ENCODE measurements around the gene KCNA1.

The KCNA1 gene

GRCh38 chr12:4910502-4911315 is 1.0 kb downstream of the KCNA1 start:
- no peak for DNase-seq (ENCODE audit: low read depth in 3 of 3, low spot score in 1 of 3)

GRCh38 chr12:4911316-4911994 is 1.8 kb downstream of the KCNA1 start:
- no peak for DNase-seq (ENCODE audit: low read depth in 3 of 3, low spot score in 1 of 3)

DNA sequence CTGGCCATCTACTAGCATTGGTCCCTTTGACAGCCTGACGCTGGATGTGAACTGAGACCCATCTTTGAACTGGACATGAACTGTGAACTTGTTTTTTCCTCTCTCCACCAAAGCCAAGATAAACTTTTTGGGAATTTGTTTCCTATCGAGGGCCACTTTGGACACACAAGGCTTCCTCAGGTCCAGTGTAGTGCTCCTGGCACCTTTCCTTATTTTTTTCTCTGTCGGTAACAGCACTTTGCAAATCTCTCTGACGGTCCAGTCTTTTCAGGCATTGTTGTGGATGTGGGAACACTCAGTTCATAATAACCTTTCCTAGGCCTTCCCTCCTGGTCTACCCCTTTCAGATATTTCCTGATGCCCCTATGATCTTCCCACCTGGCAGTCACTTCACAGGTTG is 5.0 kb downstream of the KCNA1 start:
- DNase-seq (ENCODE audit: low read depth in 3 of 3, low spot score in 1 of 3) = no peak

GRCh38 chr12:4915752-4916151 is 6.0 kb downstream of the KCNA1 start:
- DNase-seq (ENCODE audit: low read depth in 3 of 3, low spot score in 1 of 3) = no peak

- DNase-seq (ENCODE audit: low read depth in 3 of 3, low spot score in 1 of 3) = no peak
Observed at GRCh38 chr12:4918950-4919660, 9.4 kb downstream of the KCNA1 start.

DNA sequence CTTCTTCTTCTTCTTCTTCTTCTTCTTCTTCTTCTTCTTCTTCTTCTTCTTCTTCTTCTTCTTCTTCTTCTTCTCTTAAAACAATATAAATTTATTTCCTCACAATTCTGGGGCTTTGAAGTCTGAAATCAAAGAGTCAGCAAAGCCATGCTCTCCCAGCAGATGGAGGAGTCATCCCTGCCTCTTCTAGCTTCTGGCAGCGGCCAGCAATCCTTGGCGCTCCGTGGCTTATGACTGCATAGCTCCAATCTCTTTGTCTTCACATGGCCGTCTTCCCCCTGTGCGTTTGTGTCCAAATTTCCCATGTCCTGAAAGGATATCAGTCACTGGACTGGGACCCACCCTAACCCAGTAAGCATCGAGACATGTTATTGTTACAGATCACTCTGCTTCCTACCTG is 22.9 kb downstream of the KCNA1 start:
- no peak for DNase-seq (ENCODE audit: low read depth in 3 of 3, low spot score in 1 of 3)

DNA sequence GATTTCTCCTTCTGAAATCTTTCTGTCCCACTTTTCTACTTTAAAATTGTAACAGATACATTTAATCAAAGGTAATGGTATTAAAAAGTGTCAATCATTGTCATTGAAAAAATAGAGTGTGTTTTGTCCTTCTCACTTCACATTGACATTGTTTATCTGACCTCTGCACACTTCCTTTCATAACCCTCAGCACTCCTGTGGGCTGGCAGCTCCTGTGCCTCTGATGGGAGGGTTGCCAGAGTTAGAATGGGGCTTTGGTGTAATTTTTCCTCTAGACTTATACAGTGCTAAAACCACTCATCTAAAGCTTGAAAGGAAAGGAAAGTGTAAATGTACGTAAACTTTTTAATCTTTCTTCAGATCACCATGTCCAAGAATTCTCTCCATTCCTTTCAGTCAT is 23.7 kb downstream of the KCNA1 start:
- DNase-seq (ENCODE audit: low read depth in 3 of 3, low spot score in 1 of 3) = no peak

DNA sequence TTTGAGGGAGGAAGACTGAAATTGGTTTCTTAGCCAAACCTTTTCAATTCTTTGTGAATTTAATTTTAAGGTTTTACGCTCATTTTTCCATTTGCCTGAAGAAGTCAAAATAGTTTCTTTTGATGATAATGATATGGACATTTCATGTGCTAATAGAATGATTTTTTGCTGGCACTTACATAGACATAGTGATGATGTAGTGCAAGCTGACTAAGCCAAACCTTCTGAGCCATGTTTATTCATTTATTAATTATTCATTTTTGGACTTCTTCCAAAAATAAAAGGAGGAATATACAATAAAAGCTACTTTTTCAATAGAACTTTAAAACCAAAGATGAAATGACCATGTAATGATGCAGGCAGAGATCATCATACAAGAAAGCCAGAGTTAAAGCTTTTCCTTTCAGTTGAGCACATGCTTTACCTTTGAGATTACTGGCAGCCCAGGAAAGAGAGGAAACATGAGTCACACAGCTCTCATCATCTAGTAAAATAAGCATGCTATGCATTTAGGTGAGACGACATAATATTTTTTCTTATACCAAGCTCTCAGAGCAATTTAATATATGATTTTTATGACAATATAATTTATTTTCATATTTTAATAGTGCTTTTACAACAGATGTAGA is 24.8 kb downstream of the KCNA1 start:
- DNase-seq (ENCODE audit: low read depth in 3 of 3, low spot score in 1 of 3) = no peak

GRCh38 chr12:4938900-4939299 is 29.2 kb downstream of the KCNA1 start:
- no peak for DNase-seq (ENCODE audit: low read depth in 3 of 3, low spot score in 1 of 3)

- no peak for DNase-seq (ENCODE audit: low read depth in 3 of 3, low spot score in 1 of 3)
Observed at GRCh38 chr12:4939418-4940023, 29.8 kb downstream of the KCNA1 start.

DNA sequence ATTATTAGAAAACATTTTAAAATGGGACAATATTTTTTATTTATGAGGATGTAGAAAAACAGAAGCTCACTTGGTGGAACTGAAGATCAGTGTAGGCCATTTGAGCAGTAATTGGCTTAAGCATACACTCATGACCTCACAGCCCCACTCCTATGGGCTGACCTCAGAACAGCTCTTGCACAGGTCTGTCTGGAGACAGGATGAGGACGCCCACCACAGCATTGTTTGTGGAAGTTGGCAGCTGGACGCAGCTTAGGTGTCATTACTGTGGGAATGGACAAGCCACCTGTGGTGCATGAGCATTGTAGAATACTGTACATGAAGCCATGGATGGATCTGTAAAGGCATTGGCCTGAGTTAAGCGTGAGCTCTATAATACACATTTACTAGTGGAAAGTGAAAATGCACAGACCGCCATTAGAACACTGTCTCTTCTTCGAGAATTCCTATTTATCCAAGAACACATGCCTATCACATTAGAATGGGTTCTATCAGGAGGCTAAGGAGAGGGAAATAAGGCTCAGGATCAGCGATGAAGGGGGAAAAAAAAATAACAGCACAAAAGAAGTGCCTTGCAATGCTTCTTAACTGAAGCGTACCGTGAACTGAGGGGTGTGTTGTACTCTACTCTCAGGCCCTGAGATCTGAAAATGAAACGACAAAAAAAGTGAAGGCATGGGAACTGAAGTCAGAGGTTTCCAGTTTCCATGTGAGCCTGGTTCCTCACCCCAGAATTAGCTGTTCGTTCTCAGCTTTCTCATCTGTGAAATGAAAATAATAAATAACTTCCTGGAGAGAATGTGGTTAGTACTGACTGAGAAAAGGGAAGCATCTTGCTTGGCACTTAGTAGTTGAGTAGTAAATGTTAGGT is 33.6 kb downstream of the KCNA1 start:
- DNase-seq (ENCODE audit: low read depth in 3 of 3, low spot score in 1 of 3) = no peak

GRCh38 chr12:4943938-4944284 is 34.2 kb downstream of the KCNA1 start:
- no peak for DNase-seq (ENCODE audit: low read depth in 3 of 3, low spot score in 1 of 3)

- DNase-seq (ENCODE audit: low read depth in 3 of 3, low spot score in 1 of 3) = no peak
Observed at GRCh38 chr12:4947253-4947652, 37.5 kb downstream of the KCNA1 start.

DNA sequence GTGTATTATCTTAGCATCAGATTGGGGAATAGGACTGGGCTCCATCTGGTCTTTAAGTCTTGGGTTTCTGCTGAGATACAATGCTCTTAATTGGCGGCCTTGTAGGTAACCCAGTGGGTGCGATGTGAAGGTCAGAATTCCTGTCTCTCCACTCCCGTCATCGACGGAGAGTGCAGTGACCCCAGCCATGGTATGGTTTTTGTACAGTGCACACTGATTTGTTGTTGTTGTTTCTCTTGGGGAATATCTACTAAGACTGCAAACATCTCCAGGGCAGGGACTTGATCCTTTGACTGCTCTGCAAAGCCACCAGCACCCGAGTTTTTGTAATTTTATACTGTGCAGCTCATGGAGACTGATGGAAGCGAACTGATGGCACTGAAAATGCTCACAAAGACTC is 41.4 kb downstream of the KCNA1 start:
- DNase-seq (ENCODE audit: low read depth in 3 of 3, low spot score in 1 of 3) = no peak

DNA sequence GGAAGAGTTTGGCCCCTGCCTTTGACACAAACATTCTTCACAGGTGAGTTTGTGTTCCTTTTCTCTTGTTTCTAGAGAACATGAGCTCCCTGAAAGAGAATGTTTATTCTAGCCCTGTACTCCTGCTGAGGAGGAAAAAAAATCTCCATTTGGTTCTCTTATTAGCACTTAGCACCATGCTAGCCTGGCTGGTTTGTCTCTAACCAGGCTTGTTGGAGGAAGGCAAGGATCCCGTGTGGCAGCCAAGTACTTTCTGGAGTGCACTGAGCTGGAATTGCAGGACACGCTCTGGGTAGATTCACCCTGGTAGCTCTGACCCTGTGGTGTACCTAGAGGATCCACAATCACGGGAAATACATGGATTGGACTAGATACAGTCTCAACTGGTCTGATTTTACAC is 41.9 kb downstream of the KCNA1 start:
- no peak for DNase-seq (ENCODE audit: low read depth in 3 of 3, low spot score in 1 of 3)

DNA sequence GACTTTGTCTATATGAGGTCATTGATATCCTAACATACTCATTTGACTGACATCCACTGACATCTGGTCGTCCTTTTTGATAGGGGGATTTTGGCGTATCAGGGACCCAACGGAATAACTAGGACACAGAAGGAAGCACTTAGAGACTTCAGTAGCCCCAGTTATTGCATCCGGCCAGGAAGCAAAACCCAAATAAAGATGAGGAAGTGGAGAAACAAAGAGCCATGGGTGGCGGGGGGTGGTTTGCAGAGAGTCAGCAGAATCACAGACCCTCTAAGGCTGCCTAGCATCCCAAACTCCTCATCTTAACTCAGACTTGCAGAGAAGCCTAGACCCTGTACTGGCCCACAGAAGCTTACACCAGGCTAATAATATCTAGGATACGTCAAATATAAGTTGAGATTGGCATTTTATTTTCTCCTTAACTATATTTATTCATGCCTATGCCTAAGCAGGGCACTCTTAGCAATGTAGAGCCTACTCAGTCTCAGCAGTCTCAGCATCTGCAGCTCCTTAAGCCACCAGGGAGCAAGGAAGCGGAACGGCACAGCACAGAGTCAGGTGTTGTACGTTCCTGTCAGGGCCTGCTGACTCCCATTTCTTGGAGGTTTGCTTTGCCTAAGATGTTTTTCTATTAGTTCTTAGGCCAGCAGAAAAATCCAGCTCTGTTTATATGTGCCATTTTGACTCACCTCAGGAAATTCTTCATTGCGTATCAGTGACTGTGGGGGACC is 45.1 kb downstream of the KCNA1 start:
- no peak for DNase-seq (ENCODE audit: low read depth in 3 of 3, low spot score in 1 of 3)

DNA sequence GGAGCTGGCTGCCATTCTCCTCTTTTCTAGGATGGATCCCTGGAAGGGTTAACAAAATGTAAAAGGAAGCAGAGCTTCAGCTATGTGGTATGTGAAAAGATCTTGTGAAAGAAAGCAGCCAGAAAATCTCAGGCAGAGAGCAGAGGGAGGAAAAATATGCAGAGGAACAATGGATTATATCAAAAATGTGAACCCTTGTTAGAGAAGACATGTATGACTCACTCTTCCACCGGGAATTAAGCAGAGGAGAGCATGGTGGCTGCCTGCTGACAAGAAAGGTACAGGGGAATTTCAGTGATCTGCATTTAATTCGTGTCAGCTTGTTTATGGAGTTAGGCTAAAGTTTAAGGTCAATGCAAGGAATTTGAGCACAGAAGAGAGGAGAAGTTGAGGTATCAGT is 46.3 kb downstream of the KCNA1 start:
- no peak for DNase-seq (ENCODE audit: low read depth in 3 of 3, low spot score in 1 of 3)

DNA sequence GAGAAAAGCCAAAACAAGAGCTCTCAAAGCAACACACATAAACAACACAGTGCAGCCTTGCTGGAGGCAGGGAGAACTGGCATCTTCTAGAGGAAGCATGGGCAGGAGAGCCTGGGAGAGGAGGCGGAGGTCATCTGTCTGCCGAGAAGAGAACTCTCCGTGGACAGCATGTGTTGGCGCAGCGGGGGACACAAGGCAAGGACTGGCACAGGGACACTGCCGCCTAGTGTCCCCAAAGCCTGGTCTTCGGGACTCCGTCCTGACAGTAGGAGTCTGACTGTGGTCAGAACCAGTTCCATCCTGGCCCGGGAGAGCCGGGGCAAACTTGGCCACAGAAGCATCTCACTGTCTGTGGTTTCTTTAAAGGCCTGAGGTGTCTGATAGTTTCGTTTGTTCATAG is 47.3 kb downstream of the KCNA1 start:
- no peak for DNase-seq (ENCODE audit: low read depth in 3 of 3, low spot score in 1 of 3)

- no peak for DNase-seq (ENCODE audit: low read depth in 3 of 3, low spot score in 1 of 3)
Observed at GRCh38 chr12:4957761-4958160, 48.1 kb downstream of the KCNA1 start.
